K562 (cell line): Measurements from ENCODE around the gene TRIP10. TPM values are rescaled to one million over a fixed set of nuclear protein-coding genes. Genes with fewer than 3 reads are reported as not detected.

Experiments used
- ASH1L ChIP-seq: fragments of 450-650 bp; IDR thresholded peaks from 2 replicates; pipeline ENCODE4 v1.6.1; 2018; ENCODE audit warnings: borderline replicate concordance, mild to moderate bottlenecking, low read depth; ENCODE audit not compliant: partially characterized antibody
- BCL6 ChIP-seq: fragments of 250-450 bp; sonication (Bioruptor Pico); IDR thresholded peaks from 2 replicates; pipeline ENCODE4 v1.4.0; 2020
- BRD9 ChIP-seq: fragments of 450-650 bp; IDR thresholded peaks from 2 replicates; pipeline ENCODE4 v1.6.1; 2018; ENCODE audit warnings: low read depth; ENCODE audit not compliant: partially characterized antibody
- CEBPG ChIP-seq, 3 experiments: fragments of 200-800 bp in 1 of 3; sonication (Bioruptor generic) in 1 of 3; sonication (generic) in 1 of 3; formaldehyde crosslinking in 1 of 3; IDR thresholded peaks in 2 of 3; conservative IDR thresholded peaks in 1 of 3; 2 replicates each; pipeline versions ENCODE4 v1.6.1 to v1.8.0; 2016 to 2022; ENCODE audit warnings: missing compliant biosample characterization in 2 of 3, missing genetic modification characterization in 2 of 3, mild to moderate bottlenecking in 1 of 3, missing genetic modification reagents in 1 of 3
- FOSL1 ChIP-seq: fragments of 200-800 bp; sonication (Bioruptor generic); conservative IDR thresholded peaks from 2 replicates; pipeline ENCODE4 v1.6.1; 2016; ENCODE audit warnings: missing genetic modification characterization, missing compliant biosample characterization
- MAFK ChIP-seq: IDR thresholded peaks from 2 replicates; pipeline ENCODE4 v1.6.1; 2011; ENCODE audit warnings: low read length, improper control_type of control experiment
- NBN ChIP-seq: fragments of 450-650 bp; IDR thresholded peaks from 2 replicates; pipeline ENCODE4 v1.6.1; 2016; ENCODE audit warnings: low read depth, mild to moderate bottlenecking
- SETDB1 ChIP-seq: IDR thresholded peaks from one replicate; pipeline ENCODE4 v1.6.1; 2012; ENCODE audit warnings: low read length, control low read depth, inconsistent platforms
- TCF3 ChIP-seq: sonication (generic); formaldehyde crosslinking; IDR thresholded peaks from 2 replicates; pipeline ENCODE4 v1.4.0; 2020; ENCODE audit warnings: mild to moderate bottlenecking, missing genetic modification reagents
- YY1 ChIP-seq, 3 experiments: IDR thresholded peaks; 2 replicates each; pipeline ENCODE4 v1.6.1; 2011; ENCODE audit warnings: low read length in 2 of 3, mild to moderate bottlenecking in 2 of 3, moderate library complexity in 2 of 3, borderline replicate concordance in 1 of 3, control low read depth in 1 of 3, low read depth in 1 of 3; ENCODE audit not compliant: insufficient read depth in 3 of 3, insufficient replicate concordance in 2 of 3, control insufficient read depth in 1 of 3, insufficient read length in 1 of 3; ENCODE audit errors: extremely low read depth in 1 of 3
- ZMIZ1 ChIP-seq, 2 experiments: fragments of 150-350 bp in 1 of 2; IDR thresholded peaks; 2 replicates each; pipeline ENCODE4 v1.6.1; 2012 to 2016; ENCODE audit warnings: low read depth in 2 of 2, low read length in 2 of 2, mild to moderate bottlenecking in 1 of 2, moderate library complexity in 1 of 2
- polyA plus RNA-seq, 8 experiments: library from polyadenylated mRNA; depleted of rRNA in 4 of 8; stranded (reverse) in 5 of 8; unstranded in 3 of 8; fragments of >200 nt; fragmentation: Nextera tagmentation in 2 of 8; fragmentation: Illumina TruSeq in 1 of 8; extraction: Ambion mirVana in 2 of 8; extraction: Trizol in 1 of 8; gene quantifications; 2 replicates each; pipeline versions ENCODE4 v1.2.1 to v1.2.3, GENCODE V29; 2011 to 2014; ENCODE audit warnings: inconsistent platforms in 1 of 8, missing spikeins in 1 of 8
- total RNA-seq, 7 experiments: library from RNA; depleted of rRNA in 6 of 7; stranded (reverse); fragments of >200 nt in 6 of 7; fragmentation: Illumina TruSeq in 2 of 7; extraction: Trizol in 2 of 7; gene quantifications; 2 replicates each; pipeline versions ENCODE4 v1.2.1 to v1.2.3, GENCODE V29; 2011 to 2021; ENCODE audit warnings: low replicate concordance in 1 of 7
- TF ChIP-seq, protein P1 (sequence below): IDR thresholded peaks from 2 replicates; pipeline ENCODE4 v1.6.1; 2011; ENCODE audit warnings: borderline replicate concordance, low read depth, mild to moderate bottlenecking, moderate library complexity, low read length; ENCODE audit not compliant: insufficient read depth, poor library complexity, severe bottlenecking
- TF ChIP-seq, protein P2 (sequence below): sonication (generic); formaldehyde crosslinking; IDR thresholded peaks from 2 replicates; pipeline ENCODE4 v1.8.0; 2022; ENCODE audit warnings: mild to moderate bottlenecking, missing genetic modification reagents

Gene TRIP10
- total and polyA plus RNA-seq, 9 of the 15 experiments (the other 6 are each of a cell fraction or from before 2014, with no cell fraction given): 1.2 to 66.8 (median 36.1) TPM

GRCh38 chr19:6779206-6779605 lies 39.7 kb downstream of the TRIP10 start (continued):
- TF ChIP-seq CEBPG (CRISPR knock-in tag; IDR thresholded peaks at IDR 0.05) (no peak), CEBPG (tag; conservative IDR thresholded peaks at IDR 0.05 in 1 of 2, IDR thresholded peaks at IDR 0.05 in 1 of 2) (no peak), NBN (no peak), BRD9 (no peak), BCL6 (no peak), YY1 (IDR thresholded peaks at IDR 0.05; ENCODE audit: borderline replicate concordance in 1 of 3, control insufficient read depth in 1 of 3, extremely low read depth in 1 of 3, insufficient read depth in 3 of 3, insufficient read length in 1 of 3, insufficient replicate concordance in 2 of 3, low read depth in 1 of 3, low read length in 2 of 3) (no peak), ZMIZ1 (IDR thresholded peaks at IDR 0.05; ENCODE audit: low read depth in 2 of 2, low read length in 2 of 2) (no peak), FOSL1 (tag) (peak; percentile 46; the same call in 1 of the 2 replicates), MAFK (no peak), TCF3 (CRISPR knock-in tag) (peak; percentile 24; the same call in 1 of the 2 replicates), ASH1L (no peak), SETDB1 (no peak)
- TF ChIP-seq, protein P1, sequence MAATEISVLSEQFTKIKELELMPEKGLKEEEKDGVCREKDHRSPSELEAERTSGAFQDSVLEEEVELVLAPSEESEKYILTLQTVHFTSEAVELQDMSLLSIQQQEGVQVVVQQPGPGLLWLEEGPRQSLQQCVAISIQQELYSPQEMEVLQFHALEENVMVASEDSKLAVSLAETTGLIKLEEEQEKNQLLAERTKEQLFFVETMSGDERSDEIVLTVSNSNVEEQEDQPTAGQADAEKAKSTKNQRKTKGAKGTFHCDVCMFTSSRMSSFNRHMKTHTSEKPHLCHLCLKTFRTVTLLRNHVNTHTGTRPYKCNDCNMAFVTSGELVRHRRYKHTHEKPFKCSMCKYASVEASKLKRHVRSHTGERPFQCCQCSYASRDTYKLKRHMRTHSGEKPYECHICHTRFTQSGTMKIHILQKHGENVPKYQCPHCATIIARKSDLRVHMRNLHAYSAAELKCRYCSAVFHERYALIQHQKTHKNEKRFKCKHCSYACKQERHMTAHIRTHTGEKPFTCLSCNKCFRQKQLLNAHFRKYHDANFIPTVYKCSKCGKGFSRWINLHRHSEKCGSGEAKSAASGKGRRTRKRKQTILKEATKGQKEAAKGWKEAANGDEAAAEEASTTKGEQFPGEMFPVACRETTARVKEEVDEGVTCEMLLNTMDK: no peak
- TF ChIP-seq, protein P2, sequence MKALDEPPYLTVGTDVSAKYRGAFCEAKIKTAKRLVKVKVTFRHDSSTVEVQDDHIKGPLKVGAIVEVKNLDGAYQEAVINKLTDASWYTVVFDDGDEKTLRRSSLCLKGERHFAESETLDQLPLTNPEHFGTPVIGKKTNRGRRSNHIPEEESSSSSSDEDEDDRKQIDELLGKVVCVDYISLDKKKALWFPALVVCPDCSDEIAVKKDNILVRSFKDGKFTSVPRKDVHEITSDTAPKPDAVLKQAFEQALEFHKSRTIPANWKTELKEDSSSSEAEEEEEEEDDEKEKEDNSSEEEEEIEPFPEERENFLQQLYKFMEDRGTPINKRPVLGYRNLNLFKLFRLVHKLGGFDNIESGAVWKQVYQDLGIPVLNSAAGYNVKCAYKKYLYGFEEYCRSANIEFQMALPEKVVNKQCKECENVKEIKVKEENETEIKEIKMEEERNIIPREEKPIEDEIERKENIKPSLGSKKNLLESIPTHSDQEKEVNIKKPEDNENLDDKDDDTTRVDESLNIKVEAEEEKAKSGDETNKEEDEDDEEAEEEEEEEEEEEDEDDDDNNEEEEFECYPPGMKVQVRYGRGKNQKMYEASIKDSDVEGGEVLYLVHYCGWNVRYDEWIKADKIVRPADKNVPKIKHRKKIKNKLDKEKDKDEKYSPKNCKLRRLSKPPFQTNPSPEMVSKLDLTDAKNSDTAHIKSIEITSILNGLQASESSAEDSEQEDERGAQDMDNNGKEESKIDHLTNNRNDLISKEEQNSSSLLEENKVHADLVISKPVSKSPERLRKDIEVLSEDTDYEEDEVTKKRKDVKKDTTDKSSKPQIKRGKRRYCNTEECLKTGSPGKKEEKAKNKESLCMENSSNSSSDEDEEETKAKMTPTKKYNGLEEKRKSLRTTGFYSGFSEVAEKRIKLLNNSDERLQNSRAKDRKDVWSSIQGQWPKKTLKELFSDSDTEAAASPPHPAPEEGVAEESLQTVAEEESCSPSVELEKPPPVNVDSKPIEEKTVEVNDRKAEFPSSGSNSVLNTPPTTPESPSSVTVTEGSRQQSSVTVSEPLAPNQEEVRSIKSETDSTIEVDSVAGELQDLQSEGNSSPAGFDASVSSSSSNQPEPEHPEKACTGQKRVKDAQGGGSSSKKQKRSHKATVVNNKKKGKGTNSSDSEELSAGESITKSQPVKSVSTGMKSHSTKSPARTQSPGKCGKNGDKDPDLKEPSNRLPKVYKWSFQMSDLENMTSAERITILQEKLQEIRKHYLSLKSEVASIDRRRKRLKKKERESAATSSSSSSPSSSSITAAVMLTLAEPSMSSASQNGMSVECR: no peak
